ENCODE data around the gene RAB8B.
"Not testable (repeated sequence)": the region's sequence is repeated elsewhere in the genome, so short reads cannot be mapped to it uniquely, and the experiment has no call there.

Gene RAB8B

GRCh38 chr15:63231706-63232105, 42.3 kb downstream of the RAB8B start:
- H3K9me3 Mint-ChIP-seq, result no peaks in the 10 kb centered on the region
- H3K4me1 Mint-ChIP-seq (ENCODE audit: low read depth), result peaks cover 39% of the 10 kb centered on the region
- peaks cover 20% of the 10 kb centered on the region for H3K36me3 Mint-ChIP-seq (ENCODE audit: low read depth)
- H3K27ac Mint-ChIP-seq, result peak overlapping the region; percentile 28
- H3K4me3 Mint-ChIP-seq, result no peak overlapping the region
- no peaks in the 10 kb centered on the region for H3K27me3 Mint-ChIP-seq (ENCODE audit: low read depth)

GRCh38 chr15:63232405-63232804, 43.0 kb downstream of the RAB8B start:
- H3K4me1 Mint-ChIP-seq (ENCODE audit: low read depth), result peaks cover 40% of the 10 kb centered on the region
- peaks cover 21% of the 10 kb centered on the region for H3K36me3 Mint-ChIP-seq (ENCODE audit: low read depth)
- no peak overlapping the region for H3K4me3 Mint-ChIP-seq
- H3K9me3 Mint-ChIP-seq, result no peaks in the 10 kb centered on the region
- H3K27me3 Mint-ChIP-seq (ENCODE audit: low read depth), result no peaks in the 10 kb centered on the region
- peak overlapping the region; percentile 28 for H3K27ac Mint-ChIP-seq

GRCh38 chr15:63232943-63233342, 43.5 kb downstream of the RAB8B start:
- no peak overlapping the region for H3K27ac Mint-ChIP-seq
- no peaks in the 10 kb centered on the region for H3K27me3 Mint-ChIP-seq (ENCODE audit: low read depth)
- peaks cover 24% of the 10 kb centered on the region for H3K36me3 Mint-ChIP-seq (ENCODE audit: low read depth)
- H3K4me3 Mint-ChIP-seq, result no peak overlapping the region
- H3K4me1 Mint-ChIP-seq (ENCODE audit: low read depth), result peaks cover 41% of the 10 kb centered on the region
- H3K9me3 Mint-ChIP-seq, result no peaks in the 10 kb centered on the region

GRCh38 chr15:63233667-63234423, 44.4 kb downstream of the RAB8B start:
- H3K27ac Mint-ChIP-seq, result no peak overlapping the region
- H3K9me3 Mint-ChIP-seq, result no peaks in the 10 kb centered on the region
- H3K4me3 Mint-ChIP-seq, result no peak overlapping the region
- peaks cover 24% of the 10 kb centered on the region for H3K36me3 Mint-ChIP-seq (ENCODE audit: low read depth)
- no peaks in the 10 kb centered on the region for H3K27me3 Mint-ChIP-seq (ENCODE audit: low read depth)
- peaks cover 47% of the 10 kb centered on the region for H3K4me1 Mint-ChIP-seq (ENCODE audit: low read depth)

GRCh38 chr15:63234451-63234870, 45.1 kb downstream of the RAB8B start:
- peaks cover 47% of the 10 kb centered on the region for H3K4me1 Mint-ChIP-seq (ENCODE audit: low read depth)
- H3K4me3 Mint-ChIP-seq, result no peak overlapping the region
- H3K9me3 Mint-ChIP-seq, result no peaks in the 10 kb centered on the region
- H3K27ac Mint-ChIP-seq, result no peak overlapping the region
- no peaks in the 10 kb centered on the region for H3K27me3 Mint-ChIP-seq (ENCODE audit: low read depth)
- H3K36me3 Mint-ChIP-seq (ENCODE audit: low read depth), result peaks cover 22% of the 10 kb centered on the region

- Mint-ChIP-seq H3K4me1 (ENCODE audit: low read depth) (peaks cover 49% of the 10 kb centered on the region), H3K27ac (no peak overlapping the region), H3K36me3 (ENCODE audit: low read depth) (peaks cover 24% of the 10 kb centered on the region), H3K9me3 (no peaks in the 10 kb centered on the region), H3K4me3 (no peak overlapping the region), H3K27me3 (ENCODE audit: low read depth) (no peaks in the 10 kb centered on the region)
Observed at GRCh38 chr15:63236272-63236671, 46.9 kb downstream of the RAB8B start.

- peaks cover 42% of the 10 kb centered on the region for H3K4me1 Mint-ChIP-seq (ENCODE audit: low read depth)
- not testable (repeated sequence) for H3K27me3 Mint-ChIP-seq (ENCODE audit: low read depth); H3K4me3 Mint-ChIP-seq; H3K27ac Mint-ChIP-seq; H3K9me3 Mint-ChIP-seq
- H3K36me3 Mint-ChIP-seq (ENCODE audit: low read depth), result peaks cover 28% of the 10 kb centered on the region
Observed at GRCh38 chr15:63237086-63237485, 47.7 kb downstream of the RAB8B start.

- no peaks in the 10 kb centered on the region for H3K27me3 Mint-ChIP-seq (ENCODE audit: low read depth)
- H3K9me3 Mint-ChIP-seq, result peaks cover under 1% of the 10 kb centered on the region
- H3K36me3 Mint-ChIP-seq (ENCODE audit: low read depth), result peaks cover 28% of the 10 kb centered on the region
- H3K27ac Mint-ChIP-seq, result no peak overlapping the region
- peaks cover 40% of the 10 kb centered on the region for H3K4me1 Mint-ChIP-seq (ENCODE audit: low read depth)
- H3K4me3 Mint-ChIP-seq, result no peak overlapping the region
Observed at GRCh38 chr15:63238171-63238570, 48.8 kb downstream of the RAB8B start.

- Mint-ChIP-seq H3K9me3 (peaks cover 6% of the 10 kb centered on the region), H3K4me1 (ENCODE audit: low read depth) (peaks cover 38% of the 10 kb centered on the region), H3K36me3 (ENCODE audit: low read depth) (peaks cover 33% of the 10 kb centered on the region), H3K27me3 (ENCODE audit: low read depth) (no peaks in the 10 kb centered on the region), H3K4me3 (no peak overlapping the region), H3K27ac (peak overlapping the region; percentile 41)
Observed at GRCh38 chr15:63238796-63239195, 49.4 kb downstream of the RAB8B start.

- no peak overlapping the region for H3K4me3 Mint-ChIP-seq
- peaks cover 39% of the 10 kb centered on the region for H3K4me1 Mint-ChIP-seq (ENCODE audit: low read depth)
- H3K9me3 Mint-ChIP-seq, result peaks cover 6% of the 10 kb centered on the region
- no peaks in the 10 kb centered on the region for H3K27me3 Mint-ChIP-seq (ENCODE audit: low read depth)
- no peak overlapping the region for H3K27ac Mint-ChIP-seq
- H3K36me3 Mint-ChIP-seq (ENCODE audit: low read depth), result peaks cover 36% of the 10 kb centered on the region
Observed at GRCh38 chr15:63240109-63240508, 50.7 kb downstream of the RAB8B start.

GRCh38 chr15:63241316-63241715, 51.9 kb downstream of the RAB8B start:
- Mint-ChIP-seq H3K4me1 (ENCODE audit: low read depth) (peaks cover 40% of the 10 kb centered on the region), H3K9me3 (peaks cover 6% of the 10 kb centered on the region), H3K27ac (no peak overlapping the region), H3K4me3 (no peak overlapping the region), H3K27me3 (ENCODE audit: low read depth) (no peaks in the 10 kb centered on the region), H3K36me3 (ENCODE audit: low read depth) (peaks cover 37% of the 10 kb centered on the region)

- Mint-ChIP-seq H3K27ac (no peak overlapping the region), H3K4me3 (no peak overlapping the region), H3K36me3 (ENCODE audit: low read depth) (peaks cover 41% of the 10 kb centered on the region), H3K27me3 (ENCODE audit: low read depth) (no peaks in the 10 kb centered on the region), H3K9me3 (peaks cover 6% of the 10 kb centered on the region), H3K4me1 (ENCODE audit: low read depth) (peaks cover 37% of the 10 kb centered on the region)
Observed at GRCh38 chr15:63243101-63243500, 53.7 kb downstream of the RAB8B start.

GRCh38 chr15:63243776-63244175, 54.4 kb downstream of the RAB8B start:
- Mint-ChIP-seq H3K27me3 (ENCODE audit: low read depth) (no peaks in the 10 kb centered on the region), H3K36me3 (ENCODE audit: low read depth) (peaks cover 44% of the 10 kb centered on the region), H3K4me3 (no peak overlapping the region), H3K27ac (no peak overlapping the region), H3K4me1 (ENCODE audit: low read depth) (peaks cover 32% of the 10 kb centered on the region), H3K9me3 (peaks cover 6% of the 10 kb centered on the region)

GRCh38 chr15:63244399-63244798, 55.0 kb downstream of the RAB8B start:
- H3K9me3 Mint-ChIP-seq, result peaks cover 6% of the 10 kb centered on the region
- no peak overlapping the region for H3K27ac Mint-ChIP-seq
- H3K4me1 Mint-ChIP-seq (ENCODE audit: low read depth), result peaks cover 30% of the 10 kb centered on the region
- H3K4me3 Mint-ChIP-seq, result no peak overlapping the region
- no peaks in the 10 kb centered on the region for H3K27me3 Mint-ChIP-seq (ENCODE audit: low read depth)
- peaks cover 45% of the 10 kb centered on the region for H3K36me3 Mint-ChIP-seq (ENCODE audit: low read depth)

- peaks cover 46% of the 10 kb centered on the region for H3K36me3 Mint-ChIP-seq (ENCODE audit: low read depth)
- H3K4me1 Mint-ChIP-seq (ENCODE audit: low read depth), result peaks cover 25% of the 10 kb centered on the region
- no peak overlapping the region for H3K4me3 Mint-ChIP-seq
- peaks cover 6% of the 10 kb centered on the region for H3K9me3 Mint-ChIP-seq
- no peaks in the 10 kb centered on the region for H3K27me3 Mint-ChIP-seq (ENCODE audit: low read depth)
- H3K27ac Mint-ChIP-seq, result no peak overlapping the region
Observed at GRCh38 chr15:63244976-63245645, 55.7 kb downstream of the RAB8B start.
